WI38 (cell line): ENCODE results near the gene DMTF1.
"Not testable (repeated sequence)": the region's sequence is repeated elsewhere in the genome, so short reads cannot be mapped to it uniquely, and the experiment has no call there.

Source experiments
- H3K4me3 ChIP-seq: 2 replicates; pipeline ENCODE4 v1.5.1; 2011; ENCODE audit warnings: low read depth, mild to moderate bottlenecking, control low read depth, low read length
- TF ChIP-seq, protein P1 (sequence below): IDR thresholded peaks from 2 replicates; pipeline ENCODE4 v1.5.1; 2012; ENCODE audit warnings: low read depth, mild to moderate bottlenecking, control low read depth, low read length

The DMTF1 gene

GRCh38 chr7:87113077-87113476, 39.2 kb upstream of the DMTF1 start:
- no peak overlapping the region for H3K4me3 ChIP-seq
- TF ChIP-seq, protein P1, sequence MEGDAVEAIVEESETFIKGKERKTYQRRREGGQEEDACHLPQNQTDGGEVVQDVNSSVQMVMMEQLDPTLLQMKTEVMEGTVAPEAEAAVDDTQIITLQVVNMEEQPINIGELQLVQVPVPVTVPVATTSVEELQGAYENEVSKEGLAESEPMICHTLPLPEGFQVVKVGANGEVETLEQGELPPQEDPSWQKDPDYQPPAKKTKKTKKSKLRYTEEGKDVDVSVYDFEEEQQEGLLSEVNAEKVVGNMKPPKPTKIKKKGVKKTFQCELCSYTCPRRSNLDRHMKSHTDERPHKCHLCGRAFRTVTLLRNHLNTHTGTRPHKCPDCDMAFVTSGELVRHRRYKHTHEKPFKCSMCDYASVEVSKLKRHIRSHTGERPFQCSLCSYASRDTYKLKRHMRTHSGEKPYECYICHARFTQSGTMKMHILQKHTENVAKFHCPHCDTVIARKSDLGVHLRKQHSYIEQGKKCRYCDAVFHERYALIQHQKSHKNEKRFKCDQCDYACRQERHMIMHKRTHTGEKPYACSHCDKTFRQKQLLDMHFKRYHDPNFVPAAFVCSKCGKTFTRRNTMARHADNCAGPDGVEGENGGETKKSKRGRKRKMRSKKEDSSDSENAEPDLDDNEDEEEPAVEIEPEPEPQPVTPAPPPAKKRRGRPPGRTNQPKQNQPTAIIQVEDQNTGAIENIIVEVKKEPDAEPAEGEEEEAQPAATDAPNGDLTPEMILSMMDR = no peak

DNA sequence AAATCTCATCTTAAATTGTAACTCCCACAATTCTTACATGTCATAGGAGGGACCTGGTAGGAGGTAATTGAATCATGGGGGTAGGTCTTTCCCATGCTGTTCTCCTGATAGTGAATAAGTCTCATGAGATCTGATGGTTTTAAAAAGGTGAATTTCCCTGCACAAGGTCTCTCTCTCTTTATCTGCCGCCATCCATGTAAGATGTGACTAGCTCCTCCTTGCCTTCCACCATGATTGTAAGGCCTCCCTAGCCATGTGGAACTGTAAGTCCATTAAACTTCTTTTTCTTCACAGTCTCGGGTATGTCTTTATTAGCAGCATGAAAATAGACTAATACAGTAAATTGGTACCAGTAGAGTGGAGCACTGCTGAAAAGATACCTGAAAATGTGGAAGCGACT, 38.3 kb upstream of the DMTF1 start:
- not testable (repeated sequence) for H3K4me3 ChIP-seq

DNA sequence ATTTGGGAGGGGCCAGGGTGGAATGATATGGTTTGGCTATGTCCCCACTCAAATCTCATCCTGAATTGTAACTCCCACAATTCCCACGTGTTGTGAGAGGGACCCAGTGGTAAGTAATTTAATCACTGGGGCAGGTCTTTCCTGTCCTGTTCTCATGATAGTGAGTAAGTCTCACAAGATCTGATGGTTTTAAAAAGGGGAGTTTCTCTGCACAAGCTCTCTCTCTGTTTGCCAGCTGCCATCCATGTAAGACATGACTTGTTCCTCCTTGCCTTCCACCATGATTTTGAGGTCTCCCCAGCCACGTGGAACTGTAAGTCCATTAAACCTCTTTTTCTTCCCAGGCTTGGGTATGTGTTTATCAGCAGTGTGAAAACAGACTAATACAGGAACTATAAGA, 36.5 kb upstream of the DMTF1 start:
- H3K4me3 ChIP-seq = not testable (repeated sequence)

GRCh38 chr7:87116315-87116714, 35.9 kb upstream of the DMTF1 start:
- no peak overlapping the region for H3K4me3 ChIP-seq
- TF ChIP-seq, protein P1 = no peak

- TF ChIP-seq, protein P1 = no peak
- H3K4me3 ChIP-seq = no peak overlapping the region
These were observed 32.7 kb upstream of the DMTF1 start for GRCh38 chr7:87119581-87119980.

DNA sequence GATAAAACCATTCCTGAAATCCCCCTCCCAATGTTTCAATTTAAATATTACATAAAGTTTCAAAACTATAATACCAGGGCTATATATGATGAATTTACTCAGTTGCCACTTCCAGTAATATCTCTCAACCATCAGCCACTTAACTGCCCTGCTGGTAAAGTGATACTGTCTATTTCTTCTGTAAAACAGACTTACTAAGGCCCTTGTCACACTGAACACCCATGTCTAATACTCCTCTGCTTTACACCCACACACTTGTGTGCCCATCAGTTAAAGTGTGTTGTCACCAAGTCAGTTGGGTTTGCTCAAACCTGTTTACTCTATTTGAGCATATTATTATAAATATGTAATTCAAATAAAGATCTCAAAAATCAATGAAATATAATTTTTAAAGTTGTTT, 29.1 kb upstream of the DMTF1 start:
- H3K4me3 ChIP-seq = no peak overlapping the region
- TF ChIP-seq, protein P1 = no peak

DNA sequence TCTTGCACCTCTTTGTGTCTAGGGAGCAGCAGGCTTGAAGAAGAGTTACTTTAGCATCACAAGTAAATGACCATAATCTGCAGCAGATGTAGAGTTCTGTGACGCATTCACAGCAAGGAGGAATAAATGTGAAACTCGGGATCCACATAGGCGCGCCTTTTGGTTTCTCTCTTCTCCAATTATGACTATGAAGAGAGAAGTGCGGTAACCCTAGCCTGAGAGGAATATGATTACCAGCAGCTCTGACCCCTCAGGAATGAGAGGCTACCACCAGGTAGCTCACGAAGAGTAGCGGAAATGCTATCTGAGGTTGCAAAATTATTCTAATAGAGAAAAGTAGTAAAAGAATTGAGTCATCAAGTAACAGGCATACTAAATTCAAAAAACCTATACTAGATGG, 25.2 kb upstream of the DMTF1 start:
- TF ChIP-seq, protein P1 = no peak
- no peak overlapping the region for H3K4me3 ChIP-seq

DNA sequence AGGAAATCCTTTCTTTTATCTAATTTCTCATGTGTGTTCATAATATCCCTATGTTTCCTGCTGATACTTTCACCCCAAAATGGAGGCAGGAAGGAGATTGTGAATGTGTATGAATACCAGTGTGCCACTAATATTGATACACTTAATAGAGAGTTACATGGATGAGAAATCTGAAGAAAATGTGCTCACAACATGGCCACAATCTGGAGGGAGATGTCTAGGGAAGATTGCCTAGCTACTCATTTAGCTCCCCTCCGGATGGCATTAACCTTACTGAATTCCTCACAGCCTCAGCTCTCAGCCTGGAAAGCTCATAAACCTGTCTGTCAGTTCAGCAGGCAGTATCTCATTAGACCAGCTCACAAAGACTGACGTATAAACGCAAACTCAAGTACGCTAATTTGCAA, 23.4 kb upstream of the DMTF1 start:
- TF ChIP-seq, protein P1 = no peak
- no peak overlapping the region for H3K4me3 ChIP-seq

GRCh38 chr7:87129332-87129731, 22.9 kb upstream of the DMTF1 start:
- no peak overlapping the region for H3K4me3 ChIP-seq
- TF ChIP-seq, protein P1 = no peak
